ENCODE results near the gene NPM3. TPM values are rescaled to one million over a fixed set of nuclear protein-coding genes. Genes with fewer than 3 reads are reported as not detected.
A peak's percentile ranks its signal among the peaks of the same experiment; 100 is the strongest.

Gene NPM3
- total RNA-seq, 1 donor from 2014 or later, result 34.0 TPM

GRCh38 chr10:101781984-101782810, 1.0 kb downstream of the NPM3 start:
- DNase-seq (ENCODE audit: low spot score), result no peak
- peaks cover 15% of the 10 kb centered on the region for H3K27me3 Mint-ChIP-seq (ENCODE audit: low read depth)
- peaks cover 15% of the 10 kb centered on the region for H3K36me3 Mint-ChIP-seq (ENCODE audit: low read depth)
- H3K9me3 Mint-ChIP-seq (ENCODE audit: low read depth), result no peaks in the 10 kb centered on the region
- peak overlapping the region; percentile 94 for H3K27ac Mint-ChIP-seq (ENCODE audit: unreplicated experiment)
- H3K4me3 Mint-ChIP-seq (ENCODE audit: unreplicated experiment), result peak overlapping the region; percentile 98
- no peak for TF ChIP-seq CTCF (IDR thresholded peaks at IDR 0.05)
- H3K4me1 Mint-ChIP-seq (ENCODE audit: low read depth), result peaks cover 48% of the 10 kb centered on the region

- Mint-ChIP-seq H3K9me3 (ENCODE audit: low read depth) (no peaks in the 10 kb centered on the region), H3K4me1 (ENCODE audit: low read depth) (peaks cover 50% of the 10 kb centered on the region), H3K27me3 (ENCODE audit: low read depth) (peaks cover 21% of the 10 kb centered on the region), H3K4me3 (ENCODE audit: unreplicated experiment) (peak overlapping the region; percentile 98), H3K36me3 (ENCODE audit: low read depth) (peaks cover 14% of the 10 kb centered on the region), H3K27ac (ENCODE audit: unreplicated experiment) (no peak overlapping the region)
- DNase-seq (ENCODE audit: low spot score), result no peak
- TF ChIP-seq CTCF (IDR thresholded peaks at IDR 0.05), result no peak
Measured at GRCh38 chr10:101781655-101781983, 1.6 kb downstream of the NPM3 start.

GRCh38 chr10:101780818-101781654, 2.2 kb downstream of the NPM3 start:
- no peak overlapping the region for H3K4me3 Mint-ChIP-seq (ENCODE audit: unreplicated experiment)
- H3K9me3 Mint-ChIP-seq (ENCODE audit: low read depth), result no peaks in the 10 kb centered on the region
- H3K27me3 Mint-ChIP-seq (ENCODE audit: low read depth), result peaks cover 21% of the 10 kb centered on the region
- peak; percentile 89 for TF ChIP-seq CTCF (IDR thresholded peaks at IDR 0.05)
- DNase-seq (ENCODE audit: low spot score), result no peak
- peaks cover 51% of the 10 kb centered on the region for H3K4me1 Mint-ChIP-seq (ENCODE audit: low read depth)
- H3K27ac Mint-ChIP-seq (ENCODE audit: unreplicated experiment), result no peak overlapping the region
- H3K36me3 Mint-ChIP-seq (ENCODE audit: low read depth), result peaks cover 14% of the 10 kb centered on the region

- no peaks in the 10 kb centered on the region for H3K9me3 Mint-ChIP-seq (ENCODE audit: low read depth)
- peaks cover 21% of the 10 kb centered on the region for H3K27me3 Mint-ChIP-seq (ENCODE audit: low read depth)
- no peak overlapping the region for H3K27ac Mint-ChIP-seq (ENCODE audit: unreplicated experiment)
- TF ChIP-seq CTCF (IDR thresholded peaks at IDR 0.05), result peak; percentile 65
- H3K36me3 Mint-ChIP-seq (ENCODE audit: low read depth), result peaks cover 11% of the 10 kb centered on the region
- DNase-seq (ENCODE audit: low spot score), result no peak
- peaks cover 51% of the 10 kb centered on the region for H3K4me1 Mint-ChIP-seq (ENCODE audit: low read depth)
- H3K4me3 Mint-ChIP-seq (ENCODE audit: unreplicated experiment), result peak overlapping the region; percentile 53
Measured at GRCh38 chr10:101780187-101780817, 2.9 kb downstream of the NPM3 start.

Measured in chondrocyte (in vitro differentiated cells).